Measurements from ENCODE around the gene KCNMB2.

DNA sequence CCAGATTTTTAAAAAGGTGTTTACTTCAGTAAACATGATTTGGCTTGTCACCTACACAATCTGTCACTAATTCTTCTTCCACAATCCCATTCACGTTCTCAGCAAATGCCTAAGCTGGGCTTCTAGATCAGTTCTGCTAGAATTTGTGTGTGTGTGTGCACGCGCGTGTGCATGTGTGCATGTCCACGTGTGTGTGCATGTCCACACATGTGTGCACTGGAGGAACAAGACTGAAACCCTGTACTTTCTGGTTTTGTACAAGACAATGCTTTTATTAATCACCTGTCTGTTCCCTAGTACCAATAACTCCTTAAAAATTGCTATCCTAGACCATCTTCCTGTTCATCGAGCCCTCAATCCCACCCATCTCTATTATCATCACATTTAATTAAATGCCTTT, 229.2 kb downstream of the KCNMB2 start:
- TF ChIP-seq, protein P1, sequence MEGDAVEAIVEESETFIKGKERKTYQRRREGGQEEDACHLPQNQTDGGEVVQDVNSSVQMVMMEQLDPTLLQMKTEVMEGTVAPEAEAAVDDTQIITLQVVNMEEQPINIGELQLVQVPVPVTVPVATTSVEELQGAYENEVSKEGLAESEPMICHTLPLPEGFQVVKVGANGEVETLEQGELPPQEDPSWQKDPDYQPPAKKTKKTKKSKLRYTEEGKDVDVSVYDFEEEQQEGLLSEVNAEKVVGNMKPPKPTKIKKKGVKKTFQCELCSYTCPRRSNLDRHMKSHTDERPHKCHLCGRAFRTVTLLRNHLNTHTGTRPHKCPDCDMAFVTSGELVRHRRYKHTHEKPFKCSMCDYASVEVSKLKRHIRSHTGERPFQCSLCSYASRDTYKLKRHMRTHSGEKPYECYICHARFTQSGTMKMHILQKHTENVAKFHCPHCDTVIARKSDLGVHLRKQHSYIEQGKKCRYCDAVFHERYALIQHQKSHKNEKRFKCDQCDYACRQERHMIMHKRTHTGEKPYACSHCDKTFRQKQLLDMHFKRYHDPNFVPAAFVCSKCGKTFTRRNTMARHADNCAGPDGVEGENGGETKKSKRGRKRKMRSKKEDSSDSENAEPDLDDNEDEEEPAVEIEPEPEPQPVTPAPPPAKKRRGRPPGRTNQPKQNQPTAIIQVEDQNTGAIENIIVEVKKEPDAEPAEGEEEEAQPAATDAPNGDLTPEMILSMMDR (IDR thresholded peaks at IDR 0.05): no peak
- TF ChIP-seq EP300 (IDR thresholded peaks at IDR 0.05) (no peak), POLR2A (IDR thresholded peaks at IDR 0.05) (no peak)

Measured in tibial nerve (tissue), 4 donors.